Loucy (cell line): Measurements from ENCODE around the gene HS6ST2.

Source experiments
- H2AFZ ChIP-seq: fragments of 200-600 bp; sonication (generic); 2 replicates; pipeline ENCODE4 v1.6.0; 2016; ENCODE audit warnings: antibody characterized with exemption, mild to moderate bottlenecking, low read length, moderate library complexity
- H3F3A ChIP-seq: fragments of 200-600 bp; 2 replicates; pipeline ENCODE4 v1.6.0; 2016; ENCODE audit warnings: antibody characterized with exemption, low read depth, mild to moderate bottlenecking
- H3K27me3 ChIP-seq: fragments of 200-600 bp; sonication (generic); 2 replicates; pipeline ENCODE4 v1.6.1; 2014; ENCODE audit warnings: low read length, mild to moderate bottlenecking; ENCODE audit not compliant: insufficient read depth, poor library complexity, severe bottlenecking
- H3K36me3 ChIP-seq: fragments of 200-600 bp; sonication (generic); 2 replicates; pipeline ENCODE4 v1.6.1; 2016; ENCODE audit warnings: low read length; ENCODE audit not compliant: insufficient read depth
- H3K4me1 ChIP-seq: fragments of 200-600 bp; sonication (generic); 2 replicates; pipeline ENCODE4 v1.5.1; 2014; ENCODE audit warnings: low read length, mild to moderate bottlenecking; ENCODE audit not compliant: insufficient read depth, poor library complexity, severe bottlenecking
- H3K4me2 ChIP-seq: fragments of 200-600 bp; sonication (generic); 2 replicates; pipeline ENCODE4 v1.6.0; 2014; ENCODE audit warnings: antibody characterized with exemption, low read length, low read depth, mild to moderate bottlenecking; ENCODE audit not compliant: poor library complexity, severe bottlenecking
- H3K4me3 ChIP-seq: fragments of 200-600 bp; sonication (generic); 2 replicates; pipeline ENCODE4 v1.5.1; 2014; ENCODE audit warnings: low read length, mild to moderate bottlenecking, mixed read lengths; ENCODE audit not compliant: poor library complexity, severe bottlenecking
- H3K79me2 ChIP-seq: fragments of 200-600 bp; sonication (generic); 2 replicates; pipeline ENCODE4 v1.6.1; 2014; ENCODE audit warnings: low read length; ENCODE audit not compliant: insufficient read depth
- H3K9ac ChIP-seq: fragments of 200-600 bp; sonication (generic); 2 replicates; pipeline ENCODE4 v1.6.0; 2014; ENCODE audit warnings: mild to moderate bottlenecking, low read depth, low read length, moderate library complexity; ENCODE audit not compliant: poor library complexity, severe bottlenecking
- H3K9me2 ChIP-seq: fragments of 200-600 bp; sonication (generic); replicated peaks from 2 replicates; pipeline ENCODE4 v1.6.1; 2016; ENCODE audit warnings: low read depth, low read length, mixed read lengths
- H3K9me3 ChIP-seq: fragments of 200-600 bp; sonication (generic); 2 replicates; pipeline ENCODE4 v1.6.1; 2014; ENCODE audit warnings: mild to moderate bottlenecking, antibody characterized with exemption, low read length, low read depth; ENCODE audit not compliant: insufficient read depth
- H4K20me1 ChIP-seq: fragments of 200-600 bp; sonication (generic); 2 replicates; pipeline ENCODE4 v1.6.0; 2014; ENCODE audit warnings: antibody characterized with exemption, low read length, mild to moderate bottlenecking; ENCODE audit not compliant: insufficient read depth, poor library complexity, severe bottlenecking
- CTCF ChIP-seq: fragments of 200-600 bp; sonication (generic); conservative IDR thresholded peaks from 2 replicates; pipeline ENCODE4 v1.5.1; 2014; ENCODE audit warnings: mild to moderate bottlenecking, antibody characterized with exemption, low read length
- EZH2phosphoT487 ChIP-seq: fragments of 200-600 bp; IDR thresholded peaks from 2 replicates; pipeline ENCODE4 v1.6.1; 2018; ENCODE audit warnings: antibody characterized with exemption, mild to moderate bottlenecking, moderate library complexity, borderline replicate concordance

The HS6ST2 gene

GRCh38 chrX:132776486-132777210 lies 181.8 kb downstream of the HS6ST2 start:
- no peaks in the 10 kb centered on the region for H3F3A ChIP-seq
- H3K4me2 ChIP-seq: no peak overlapping the region

GRCh38 chrX:132775263-132775823 lies 183.1 kb downstream of the HS6ST2 start:
- Histone ChIP-seq H3K36me3 (no peaks in the 10 kb centered on the region), H4K20me1 (no peaks in the 10 kb centered on the region), H2AFZ (no peak overlapping the region), H3F3A (no peaks in the 10 kb centered on the region), H3K27me3 (no peaks in the 10 kb centered on the region), H3K9ac (no peak overlapping the region), H3K4me3 (no peak overlapping the region), H3K79me2 (no peaks in the 10 kb centered on the region), H3K4me2 (no peak overlapping the region), H3K9me3 (no peaks in the 10 kb centered on the region), H3K4me1 (no peaks in the 10 kb centered on the region), H3K9me2 (no peaks in the 10 kb centered on the region)
- no peak for TF ChIP-seq EZH2phosphoT487

More at GRCh38 chrX:132776486-132777210, 181.8 kb downstream of the HS6ST2 start:
- H3K9me2 ChIP-seq: no peaks in the 10 kb centered on the region
- H4K20me1 ChIP-seq: no peaks in the 10 kb centered on the region
- TF ChIP-seq CTCF: no peak
- no peak for TF ChIP-seq EZH2phosphoT487
- no peaks in the 10 kb centered on the region for H3K4me1 ChIP-seq
- no peak overlapping the region for H3K4me3 ChIP-seq
- no peaks in the 10 kb centered on the region for H3K36me3 ChIP-seq
- no peaks in the 10 kb centered on the region for H3K79me2 ChIP-seq
- H3K9ac ChIP-seq: no peak overlapping the region
- H3K9me3 ChIP-seq: no peaks in the 10 kb centered on the region
- H3K27me3 ChIP-seq: no peaks in the 10 kb centered on the region
- no peak overlapping the region for H2AFZ ChIP-seq

GRCh38 chrX:132774010-132774714 lies 184.3 kb downstream of the HS6ST2 start:
- Histone ChIP-seq H2AFZ (no peak overlapping the region), H3K27me3 (no peaks in the 10 kb centered on the region), H3K79me2 (no peaks in the 10 kb centered on the region), H3K36me3 (no peaks in the 10 kb centered on the region), H3K9me3 (no peaks in the 10 kb centered on the region), H3F3A (no peaks in the 10 kb centered on the region), H3K9ac (no peak overlapping the region), H3K4me1 (no peaks in the 10 kb centered on the region), H3K9me2 (no peaks in the 10 kb centered on the region), H3K4me2 (no peak overlapping the region), H4K20me1 (no peaks in the 10 kb centered on the region), H3K4me3 (no peak overlapping the region)
- no peak for TF ChIP-seq CTCF
- TF ChIP-seq EZH2phosphoT487: no peak
